ENCODE data around the gene PSME1. TPM values are rescaled to one million over a fixed set of nuclear protein-coding genes. Genes with fewer than 3 reads are reported as not detected.

Gene PSME1
- polyA plus RNA-seq, 2 of the 4 experiments (the other 2 are of a cell fraction): 83.6 to 124 TPM

DNA sequence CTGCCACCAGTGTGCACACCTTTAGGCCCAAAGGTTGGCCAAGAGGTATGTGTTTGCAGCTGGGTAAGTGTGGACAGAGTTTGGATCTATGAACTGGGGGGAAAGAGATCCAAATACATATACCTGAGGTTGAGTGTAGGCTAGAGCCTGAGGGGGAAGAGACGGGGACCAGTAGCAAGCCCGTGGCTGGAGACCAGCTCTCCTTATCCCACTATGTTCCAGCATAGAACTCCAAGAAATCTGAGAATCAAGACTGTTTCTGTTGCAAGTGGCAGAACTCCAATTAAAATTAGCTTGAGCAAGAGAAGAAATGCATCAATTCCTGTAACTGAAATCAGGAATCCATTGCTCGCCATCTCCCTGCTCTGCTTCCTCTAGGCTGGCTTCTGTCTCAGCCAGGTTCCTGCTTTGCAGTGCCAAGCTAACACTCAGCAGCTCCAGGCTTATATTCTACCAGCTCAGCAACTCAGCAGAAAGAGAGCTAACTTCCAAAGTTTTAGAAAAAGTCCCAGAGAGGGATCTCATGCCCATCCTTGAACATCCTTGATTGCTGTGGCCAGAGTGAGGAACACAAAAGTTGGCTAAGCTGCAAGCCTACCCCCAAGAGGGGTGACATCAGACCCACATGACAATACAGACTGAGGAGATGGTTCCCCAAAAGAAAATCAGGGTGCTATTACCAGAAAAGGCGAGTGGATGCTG lies 43.3 kb upstream of the PSME1 start:
- no peak for ATAC-seq
- 98% methylated on average over 4 of the region's 4 CpGs for WGBS (ENCODE audit: missing lambda C conversion rate)
- ChIA-PET POLR2A (interaction anchor here (1.5 to 3.7 kb wide), 4 partner anchors 15 to 57 kb away, joined by 4 to 55 read pairs (median 23); partner anchors contain the start of genes DCAF11, NRL, PSME2 and RNF31), CTCF (interaction anchor here (0.6 to 12.6 kb wide), 11 partner anchors 12 to 88 kb away, joined by 3 to 405 read pairs (median 7); partner anchors contain the start of genes CARMIL3 and IRF9)
- H3K4me3 ChIP-seq: no peak overlapping the region
- peak overlapping the region; percentile 90 to 100 for H3K27ac ChIP-seq
- peak overlapping the region; percentile 69; the same call in 1 of the 3 replicates for H3K4me2 ChIP-seq
- TF ChIP-seq RFX5 (IDR thresholded peaks at IDR 0.05): no peak
- no peak for TF ChIP-seq FOXS1 (CRISPR knock-in tag; IDR thresholded peaks at IDR 0.05)
- no peak for TF ChIP-seq ZSCAN20 (CRISPR knock-in tag; IDR thresholded peaks at IDR 0.05)
- TF ChIP-seq ZC3H11A (IDR thresholded peaks at IDR 0.05): no peak
- no peak for TF ChIP-seq NPAS2 (CRISPR knock-in tag; IDR thresholded peaks at IDR 0.05; ENCODE audit: borderline replicate concordance)
- no peak for TF ChIP-seq CBX2 (IDR thresholded peaks at IDR 0.05; ENCODE audit: borderline replicate concordance, low read depth)
- no peak for TF ChIP-seq MAFK (IDR thresholded peaks at IDR 0.05; ENCODE audit: partially characterized antibody)
- no peak for TF ChIP-seq RNF2 (IDR thresholded peaks at IDR 0.05; ENCODE audit: borderline replicate concordance, low read depth)
- no peak for TF ChIP-seq CHD2 (IDR thresholded peaks at IDR 0.05; ENCODE audit: low read length, partially characterized antibody)
- TF ChIP-seq, protein P1, sequence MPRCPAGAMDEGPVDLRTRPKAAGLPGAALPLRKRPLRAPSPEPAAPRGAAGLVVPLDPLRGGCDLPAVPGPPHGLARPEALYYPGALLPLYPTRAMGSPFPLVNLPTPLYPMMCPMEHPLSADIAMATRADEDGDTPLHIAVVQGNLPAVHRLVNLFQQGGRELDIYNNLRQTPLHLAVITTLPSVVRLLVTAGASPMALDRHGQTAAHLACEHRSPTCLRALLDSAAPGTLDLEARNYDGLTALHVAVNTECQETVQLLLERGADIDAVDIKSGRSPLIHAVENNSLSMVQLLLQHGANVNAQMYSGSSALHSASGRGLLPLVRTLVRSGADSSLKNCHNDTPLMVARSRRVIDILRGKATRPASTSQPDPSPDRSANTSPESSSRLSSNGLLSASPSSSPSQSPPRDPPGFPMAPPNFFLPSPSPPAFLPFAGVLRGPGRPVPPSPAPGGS (IDR thresholded peaks at IDR 0.05): no peak
- peaks cover 18% of the 10 kb centered on the region for H3K4me1 ChIP-seq
- FAIRE-seq: no peak
- no peaks in the 10 kb centered on the region for H3K9me3 ChIP-seq
- DNase-seq (ENCODE audit: low read depth in 1 of 2, low spot score in 1 of 2): no peak

DNA sequence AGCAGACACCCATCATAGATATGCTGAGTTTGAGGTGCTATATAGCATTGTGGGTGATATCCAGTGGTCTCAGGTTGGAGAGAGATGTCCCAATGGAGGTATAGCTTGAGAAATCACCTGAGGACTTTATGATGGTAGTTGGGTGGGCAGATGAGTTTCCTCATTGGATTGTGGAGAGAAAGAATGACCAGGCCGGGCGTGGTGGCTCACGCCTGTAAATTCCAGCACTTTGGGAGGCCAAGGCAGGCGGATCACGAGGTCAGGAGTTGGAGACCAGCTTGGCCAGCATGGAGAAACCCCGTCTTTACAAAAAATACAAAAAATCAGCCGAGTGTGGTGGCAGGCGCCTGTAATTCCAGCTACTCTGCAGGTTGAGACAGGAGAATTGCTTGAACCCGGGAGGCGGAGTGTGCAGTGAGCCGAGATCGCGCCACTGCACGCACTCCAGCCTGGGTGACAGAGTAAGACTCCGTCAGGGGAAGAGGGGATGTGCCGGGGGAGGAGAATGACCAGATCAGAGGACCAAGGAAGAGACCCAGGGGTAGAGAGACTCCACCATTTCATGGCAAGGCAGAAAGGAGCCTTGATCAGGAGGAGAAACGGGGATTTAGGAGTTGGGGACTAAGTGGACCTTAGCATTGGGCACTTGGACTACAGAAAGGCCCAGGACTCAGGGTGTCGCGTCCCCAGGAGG lies 42.6 kb upstream of the PSME1 start:
- POLR2A ChIA-PET: interaction anchor here (0.6 to 3.7 kb wide), 20 partner anchors 9 to 337 kb away, joined by 3 to 55 read pairs (median 6); partner anchors contain the start of genes CARMIL3, CPNE6, DCAF11 and EMC9
- DNase-seq (ENCODE audit: low read depth in 1 of 2, low spot score in 1 of 2) (no peak), ATAC-seq (no peak), FAIRE-seq (no peak)
- Histone ChIP-seq H3K9me3 (no peaks in the 10 kb centered on the region), H3K4me2 (peak overlapping the region; percentile 69), H3K4me3 (no peak overlapping the region), H3K27ac (peak overlapping the region; percentile 90 to 100), H3K4me1 (peaks cover 18% of the 10 kb centered on the region)
- CTCF ChIA-PET: interaction anchor here (0.9 to 12.6 kb wide), 11 partner anchors 12 to 79 kb away, joined by 3 to 405 read pairs (median 4); partner anchors contain the start of genes CPNE6 and IRF9
- WGBS (ENCODE audit: missing lambda C conversion rate): 89% methylated on average over 19 of the region's 19 CpGs
- no peak for TF ChIP-seq CBX2 (IDR thresholded peaks at IDR 0.05; ENCODE audit: borderline replicate concordance, low read depth)
- no peak for TF ChIP-seq FOXS1 (CRISPR knock-in tag; IDR thresholded peaks at IDR 0.05)
- TF ChIP-seq, protein P2, sequence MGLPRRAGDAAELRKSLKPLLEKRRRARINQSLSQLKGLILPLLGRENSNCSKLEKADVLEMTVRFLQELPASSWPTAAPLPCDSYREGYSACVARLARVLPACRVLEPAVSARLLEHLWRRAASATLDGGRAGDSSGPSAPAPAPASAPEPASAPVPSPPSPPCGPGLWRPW (IDR thresholded peaks at IDR 0.05): no peak
- no peak for TF ChIP-seq JUN (IDR thresholded peaks at IDR 0.05)
- no peak for TF ChIP-seq RCOR1 (IDR thresholded peaks at IDR 0.05; ENCODE audit: low read depth, low read length)
- TF ChIP-seq ESRRA (IDR thresholded peaks at IDR 0.05; ENCODE audit: borderline replicate concordance, low read length): no peak
- no peak for TF ChIP-seq POLR2AphosphoS2 (conservative IDR thresholded peaks at IDR 0.05; ENCODE audit: low read length)
- TF ChIP-seq, protein P3, sequence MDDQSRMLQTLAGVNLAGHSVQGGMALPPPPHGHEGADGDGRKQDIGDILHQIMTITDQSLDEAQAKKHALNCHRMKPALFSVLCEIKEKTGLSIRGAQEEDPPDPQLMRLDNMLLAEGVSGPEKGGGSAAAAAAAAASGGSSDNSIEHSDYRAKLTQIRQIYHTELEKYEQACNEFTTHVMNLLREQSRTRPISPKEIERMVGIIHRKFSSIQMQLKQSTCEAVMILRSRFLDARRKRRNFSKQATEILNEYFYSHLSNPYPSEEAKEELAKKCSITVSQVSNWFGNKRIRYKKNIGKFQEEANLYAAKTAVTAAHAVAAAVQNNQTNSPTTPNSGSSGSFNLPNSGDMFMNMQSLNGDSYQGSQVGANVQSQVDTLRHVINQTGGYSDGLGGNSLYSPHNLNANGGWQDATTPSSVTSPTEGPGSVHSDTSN (IDR thresholded peaks at IDR 0.05): no peak
- TF ChIP-seq JUNB (IDR thresholded peaks at IDR 0.05): no peak
- no peak for TF ChIP-seq HDAC2 (IDR thresholded peaks at IDR 0.05)
- no peak for TF ChIP-seq BHLHE40 (IDR thresholded peaks at IDR 0.05; ENCODE audit: low read depth, low read length)
- TF ChIP-seq NFE2L2 (conservative IDR thresholded peaks at IDR 0.05; ENCODE audit: low read length): no peak
- TF ChIP-seq, protein P4, sequence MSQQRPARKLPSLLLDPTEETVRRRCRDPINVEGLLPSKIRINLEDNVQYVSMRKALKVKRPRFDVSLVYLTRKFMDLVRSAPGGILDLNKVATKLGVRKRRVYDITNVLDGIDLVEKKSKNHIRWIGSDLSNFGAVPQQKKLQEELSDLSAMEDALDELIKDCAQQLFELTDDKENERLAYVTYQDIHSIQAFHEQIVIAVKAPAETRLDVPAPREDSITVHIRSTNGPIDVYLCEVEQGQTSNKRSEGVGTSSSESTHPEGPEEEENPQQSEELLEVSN (IDR thresholded peaks at IDR 0.05; ENCODE audit: borderline replicate concordance, low read depth): no peak

Data from A549 (cell line).